Nephron (organoid): ENCODE data around the gene SLC39A13.

Source experiments
- H3K27ac Mint-ChIP-seq, 3 experiments: 2 replicates each; pipeline ENCODE4 v1.8.0; 2020; ENCODE audit warnings: mixed read lengths in 3 of 3, mild to moderate bottlenecking in 2 of 3, moderate library complexity in 1 of 3
- H3K27me3 Mint-ChIP-seq: 2 replicates; pipeline ENCODE4 v1.8.0; 2021; ENCODE audit warnings: low read depth, mild to moderate bottlenecking, moderate library complexity, mixed read lengths
- H3K36me3 Mint-ChIP-seq: 2 replicates; pipeline ENCODE4 v1.8.0; 2020; ENCODE audit warnings: low read depth, mixed read lengths
- H3K4me1 Mint-ChIP-seq: 2 replicates; pipeline ENCODE4 v1.8.0; 2020; ENCODE audit warnings: mixed read lengths
- H3K4me3 Mint-ChIP-seq, 3 experiments: 2 replicates each; pipeline ENCODE4 v1.8.0; 2020; ENCODE audit warnings: mild to moderate bottlenecking in 3 of 3, mixed read lengths in 3 of 3, moderate library complexity in 2 of 3
- H3K9me3 Mint-ChIP-seq: 2 replicates; pipeline ENCODE4 v1.8.0; 2020; ENCODE audit warnings: mixed read lengths
- CTCF ChIP-seq, 3 experiments: fragments of 200-600 bp; sonication (generic); IDR thresholded peaks; one replicate each; pipeline ENCODE4 v1.5.0; 2021; ENCODE audit warnings: antibody characterized with exemption in 3 of 3; ENCODE audit not compliant: unreplicated experiment in 3 of 3

The SLC39A13 gene

DNA sequence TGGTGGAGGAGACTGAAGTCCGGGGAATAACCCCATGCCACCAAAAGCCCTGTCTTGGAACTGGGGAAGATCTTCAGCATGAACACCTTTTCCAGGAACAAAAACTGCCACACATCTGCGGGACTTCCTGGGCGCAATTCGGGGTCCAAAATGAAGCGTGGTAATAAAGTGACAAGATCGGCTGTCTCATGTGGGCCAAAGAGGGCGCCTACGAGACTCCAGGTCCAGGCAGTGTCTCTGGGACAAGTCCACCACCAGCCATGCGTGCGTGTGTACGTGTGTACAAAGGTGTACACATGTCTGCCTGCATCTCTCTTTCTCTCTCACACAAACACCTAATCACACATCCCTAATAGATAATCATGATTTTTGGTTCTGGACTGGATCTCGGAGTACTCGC lies 47.0 kb upstream of the SLC39A13 start:
- Mint-ChIP-seq H3K9me3 (no peaks in the 10 kb centered on the region), H3K27ac (no peak overlapping the region), H3K4me1 (no peaks in the 10 kb centered on the region), H3K4me3 (no peak overlapping the region), H3K27me3 (no peaks in the 10 kb centered on the region), H3K36me3 (no peaks in the 10 kb centered on the region)
- no peak for TF ChIP-seq CTCF (IDR thresholded peaks at IDR 0.05; ENCODE audit: unreplicated experiment in 3 of 3)

- Mint-ChIP-seq H3K27ac (no peak overlapping the region), H3K27me3 (no peaks in the 10 kb centered on the region), H3K36me3 (no peaks in the 10 kb centered on the region), H3K4me3 (no peak overlapping the region), H3K9me3 (no peaks in the 10 kb centered on the region), H3K4me1 (no peaks in the 10 kb centered on the region)
- TF ChIP-seq CTCF (IDR thresholded peaks at IDR 0.05; ENCODE audit: unreplicated experiment in 3 of 3): no peak
Measured at GRCh38 chr11:47366020-47366490, 42.3 kb upstream of the SLC39A13 start.

DNA sequence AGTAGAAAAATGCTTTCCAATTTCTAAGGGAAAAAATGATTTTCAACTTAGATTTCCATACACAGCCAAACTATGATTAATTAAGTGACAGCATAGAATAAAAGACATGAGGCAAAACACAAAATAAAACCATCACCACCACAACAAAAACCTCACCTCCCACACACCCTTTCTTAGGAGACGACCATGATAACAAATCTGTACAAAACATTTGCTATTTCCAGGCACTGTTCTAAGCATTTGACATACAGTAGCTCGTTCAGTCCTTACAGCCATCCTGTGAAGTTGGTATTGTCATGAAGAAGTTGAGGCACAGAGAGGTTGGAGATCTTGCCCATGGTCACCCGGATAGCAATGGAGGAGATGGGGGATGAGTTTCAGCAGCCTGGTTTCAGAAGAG lies 38.7 kb upstream of the SLC39A13 start:
- no peak overlapping the region for H3K4me3 Mint-ChIP-seq
- H3K27ac Mint-ChIP-seq: no peak overlapping the region
- H3K4me1 Mint-ChIP-seq: no peaks in the 10 kb centered on the region
- peaks cover 6% of the 10 kb centered on the region for H3K27me3 Mint-ChIP-seq
- no peaks in the 10 kb centered on the region for H3K36me3 Mint-ChIP-seq
- no peak for TF ChIP-seq CTCF (IDR thresholded peaks at IDR 0.05; ENCODE audit: unreplicated experiment in 3 of 3)
- no peaks in the 10 kb centered on the region for H3K9me3 Mint-ChIP-seq

- no peaks in the 10 kb centered on the region for H3K9me3 Mint-ChIP-seq
- H3K27me3 Mint-ChIP-seq: peaks cover 6% of the 10 kb centered on the region
- TF ChIP-seq CTCF (IDR thresholded peaks at IDR 0.05; ENCODE audit: unreplicated experiment in 3 of 3): no peak
- peak overlapping the region in 1 of 3 experiments; percentile 30 for H3K27ac Mint-ChIP-seq
- H3K4me3 Mint-ChIP-seq: no peak overlapping the region
- no peaks in the 10 kb centered on the region for H3K36me3 Mint-ChIP-seq
- no peaks in the 10 kb centered on the region for H3K4me1 Mint-ChIP-seq
Measured at GRCh38 chr11:47372422-47372821, 36.0 kb upstream of the SLC39A13 start.

- Mint-ChIP-seq H3K27ac (no peak overlapping the region), H3K36me3 (no peaks in the 10 kb centered on the region), H3K4me3 (no peak overlapping the region), H3K27me3 (peaks cover 6% of the 10 kb centered on the region), H3K4me1 (no peaks in the 10 kb centered on the region), H3K9me3 (no peaks in the 10 kb centered on the region)
- TF ChIP-seq CTCF (IDR thresholded peaks at IDR 0.05; ENCODE audit: unreplicated experiment in 3 of 3): peak; percentile 91 to 94 (median 94)
Measured at GRCh38 chr11:47373876-47374719, 34.3 kb upstream of the SLC39A13 start.

DNA sequence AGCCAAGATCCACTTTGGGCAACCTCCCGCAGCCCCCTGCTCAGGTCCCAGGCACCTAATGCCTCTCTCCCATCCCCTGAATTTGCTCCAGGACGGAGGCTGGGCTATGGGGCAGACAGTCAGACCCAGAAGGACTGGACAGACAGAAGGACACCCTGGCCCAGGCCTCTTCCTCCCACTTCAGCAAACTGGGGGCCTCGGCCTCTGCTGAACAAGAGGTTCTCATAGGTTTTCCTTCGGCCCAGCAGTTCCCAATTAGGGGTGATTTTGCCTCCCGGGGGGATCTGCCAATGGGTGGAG lies 33.7 kb upstream of the SLC39A13 start:
- Mint-ChIP-seq H3K9me3 (no peaks in the 10 kb centered on the region), H3K27me3 (peaks cover 6% of the 10 kb centered on the region), H3K27ac (no peak overlapping the region), H3K4me3 (no peak overlapping the region), H3K4me1 (no peaks in the 10 kb centered on the region), H3K36me3 (no peaks in the 10 kb centered on the region)
- no peak for TF ChIP-seq CTCF (IDR thresholded peaks at IDR 0.05; ENCODE audit: unreplicated experiment in 3 of 3)
